K562 (cell line): Measurements from ENCODE around the gene TRIM33. TPM values are rescaled to one million over a fixed set of nuclear protein-coding genes. Genes with fewer than 3 reads are reported as not detected.

Experiments
- AFF4 ChIP-seq: sonication (generic); formaldehyde crosslinking; IDR thresholded peaks from 2 replicates; pipeline ENCODE4 v1.8.0; 2023; ENCODE audit warnings: mild to moderate bottlenecking, missing genetic modification reagents
- ARID2 ChIP-seq: fragments of 450-650 bp; IDR thresholded peaks from 2 replicates; pipeline ENCODE4 v1.6.1; 2017; ENCODE audit warnings: antibody characterized with exemption, mild to moderate bottlenecking
- CAMTA2 ChIP-seq: fragments of 250-450 bp; sonication (Bioruptor Pico); conservative IDR thresholded peaks from 2 replicates; pipeline ENCODE4 v1.5.1; 2022
- CHD4 ChIP-seq: fragments of 200-600 bp; sonication (generic); IDR thresholded peaks from 3 replicates; pipeline ENCODE4 v1.6.1; 2012; ENCODE audit warnings: low read depth, mild to moderate bottlenecking, mixed read lengths, low read length, inconsistent platforms; ENCODE audit not compliant: insufficient read depth, insufficient replicate concordance, poor library complexity, severe bottlenecking
- E2F3 ChIP-seq: fragments of 250-450 bp; sonication (Bioruptor Pico); IDR thresholded peaks from 2 replicates; pipeline ENCODE4 v1.4.0; 2020; ENCODE audit warnings: mild to moderate bottlenecking
- FOXO4 ChIP-seq: fragments of 450-650 bp; formaldehyde crosslinking; IDR thresholded peaks from 2 replicates; pipeline ENCODE4 v1.4.0; 2020; ENCODE audit warnings: mild to moderate bottlenecking, moderate library complexity
- HNRNPL ChIP-seq: fragments of 200-400 bp; formaldehyde crosslinking; IDR thresholded peaks from 2 replicates; pipeline ENCODE4 v1.6.1; 2017; ENCODE audit warnings: low read depth, mild to moderate bottlenecking, low read length
- HNRNPUL1 ChIP-seq: fragments of 200-400 bp; formaldehyde crosslinking; IDR thresholded peaks from 2 replicates; pipeline ENCODE4 v1.6.1; 2017; ENCODE audit warnings: low read length
- MCM7 ChIP-seq, 2 experiments: fragments of 450-650 bp; IDR thresholded peaks; 2 replicates each; pipeline ENCODE4 v1.6.1; 2016 to 2018
- NR2F6 ChIP-seq: fragments of 450-650 bp; formaldehyde crosslinking; IDR thresholded peaks from 2 replicates; pipeline ENCODE4 v1.4.0; 2020; ENCODE audit warnings: mild to moderate bottlenecking
- PHF8 ChIP-seq: fragments of 200-600 bp; sonication (generic); IDR thresholded peaks from 2 replicates; pipeline ENCODE4 v1.6.1; 2012; ENCODE audit warnings: mixed run types, mild to moderate bottlenecking, inconsistent platforms, low read length, moderate library complexity, borderline replicate concordance
- POLR2G ChIP-seq: fragments of 200-400 bp; formaldehyde crosslinking; IDR thresholded peaks from 2 replicates; pipeline ENCODE4 v1.6.1; 2017; ENCODE audit warnings: low read depth, mild to moderate bottlenecking, antibody characterized with exemption, low read length, moderate library complexity
- RAD51 ChIP-seq: fragments of 450-650 bp; IDR thresholded peaks from 2 replicates; pipeline ENCODE4 v1.7.1; 2016; ENCODE audit warnings: low read depth, mild to moderate bottlenecking, borderline replicate concordance
- RB1 ChIP-seq: fragments of 450-650 bp; IDR thresholded peaks from 2 replicates; pipeline ENCODE4 v1.6.1; 2017; ENCODE audit warnings: low read depth, mild to moderate bottlenecking
- RBBP5 ChIP-seq: fragments of 200-600 bp; sonication (generic); IDR thresholded peaks from 2 replicates; pipeline ENCODE4 v1.6.1; 2012; ENCODE audit warnings: borderline replicate concordance, mild to moderate bottlenecking, low read length, control low read depth, inconsistent platforms; ENCODE audit not compliant: insufficient read depth, poor library complexity, severe bottlenecking
- RCOR1 ChIP-seq, 2 experiments: IDR thresholded peaks; 2 replicates each; pipeline ENCODE4 v1.6.1; 2012; ENCODE audit warnings: low read depth in 2 of 2, low read length in 2 of 2, borderline replicate concordance in 1 of 2, improper control_type of control experiment in 1 of 2
- RFX7 ChIP-seq: fragments of 250-450 bp; sonication (Bioruptor Pico); IDR thresholded peaks from 2 replicates; pipeline ENCODE4 v1.5.1; 2021; ENCODE audit warnings: mild to moderate bottlenecking
- TAL1 ChIP-seq: fragments of 450-650 bp; IDR thresholded peaks from 2 replicates; pipeline ENCODE4 v1.6.1; 2016; ENCODE audit warnings: mild to moderate bottlenecking
- TARDBP ChIP-seq: fragments of 450-650 bp; IDR thresholded peaks from 2 replicates; pipeline ENCODE4 v1.6.1; 2016
- TBP ChIP-seq: optimal IDR thresholded peaks from 2 replicates; pipeline ENCODE3; 2011; ENCODE audit warnings: low read depth, low read length, improper control_type of control experiment
- USF1 ChIP-seq: sonication (generic); formaldehyde crosslinking; IDR thresholded peaks from 2 replicates; pipeline ENCODE4 v1.9.0; 2022; ENCODE audit warnings: mild to moderate bottlenecking, missing genetic modification reagents
- ZNF507 ChIP-seq: conservative IDR thresholded peaks from 2 replicates; pipeline ENCODE4 v1.6.1; 2017; ENCODE audit warnings: missing genetic modification characterization, missing compliant biosample characterization
- ZNF584 ChIP-seq: fragments of 200-800 bp; sonication (Bioruptor generic); IDR thresholded peaks from 2 replicates; pipeline ENCODE4 v1.6.1; 2016; ENCODE audit warnings: low read depth, mild to moderate bottlenecking, missing genetic modification characterization, missing compliant biosample characterization
- polyA plus RNA-seq, 8 experiments: library from polyadenylated mRNA; depleted of rRNA in 4 of 8; stranded (reverse) in 5 of 8; unstranded in 3 of 8; fragments of >200 nt; fragmentation: Nextera tagmentation in 2 of 8; fragmentation: Illumina TruSeq in 1 of 8; extraction: Ambion mirVana in 2 of 8; extraction: Trizol in 1 of 8; gene quantifications; 2 replicates each; pipeline versions ENCODE4 v1.2.1 to v1.2.3, GENCODE V29; 2011 to 2014; ENCODE audit warnings: inconsistent platforms in 1 of 8, missing spikeins in 1 of 8
- total RNA-seq, 7 experiments: library from RNA; depleted of rRNA in 6 of 7; stranded (reverse); fragments of >200 nt in 6 of 7; fragmentation: Illumina TruSeq in 2 of 7; extraction: Trizol in 2 of 7; gene quantifications; 2 replicates each; pipeline versions ENCODE4 v1.2.1 to v1.2.3, GENCODE V29; 2011 to 2021; ENCODE audit warnings: low replicate concordance in 1 of 7

Gene TRIM33
- total and polyA plus RNA-seq, 9 of the 15 experiments (the other 6 are each of a cell fraction or from before 2014, with no cell fraction given): 9.3 to 58.4 (median 40.2) TPM

GRCh38 chr1:114510274-114511031 is 550 bp downstream of the TRIM33 start (continued):
- TF ChIP-seq AFF4 (CRISPR knock-in tag): no peak
- TF ChIP-seq USF1 (CRISPR knock-in tag): 0 out of 2 replicates have a peak, but pooled peaks have one; percentile 12
- TF ChIP-seq POLR2G: no peak
- 0 out of 2 replicates have a peak, but pooled peaks have one; percentile 4 for TF ChIP-seq ARID2
- TF ChIP-seq MCM7 (IDR thresholded peaks at IDR 0.05): no peak
- no peak for TF ChIP-seq RFX7 (CRISPR knock-in tag)
- TF ChIP-seq ZNF507 (tag): no peak
- TF ChIP-seq TBP: peak; percentile 44
- peak; percentile 12; the same call in 1 of the 2 replicates for TF ChIP-seq RAD51
- no peak for TF ChIP-seq FOXO4
- TF ChIP-seq RBBP5: peak; percentile 87
- no peak for TF ChIP-seq TARDBP
- TF ChIP-seq TAL1: peak; percentile 68
- TF ChIP-seq RCOR1 (IDR thresholded peaks at IDR 0.05; ENCODE audit: borderline replicate concordance in 1 of 2, low read depth in 2 of 2, low read length in 2 of 2): peak in 1 of 2 experiments; percentile 90; a peak in 2 of 4 replicates
- no peak for TF ChIP-seq RB1
- peak; percentile 92 for TF ChIP-seq HNRNPL
- TF ChIP-seq CHD4: peak; percentile 78
- peak; percentile 74; the same call in 1 of the 2 replicates for TF ChIP-seq PHF8
- TF ChIP-seq ZNF584 (CRISPR knock-in tag): no peak
- TF ChIP-seq NR2F6 (CRISPR knock-in tag): no peak
- no peak for TF ChIP-seq HNRNPUL1
- TF ChIP-seq CAMTA2 (CRISPR knock-in tag): no peak
- no peak for TF ChIP-seq E2F3 (CRISPR knock-in tag)
